A549 (cell line): Measurements from ENCODE around the gene MBLAC1. TPM values are rescaled to one million over a fixed set of nuclear protein-coding genes. Genes with fewer than 3 reads are reported as not detected.

ENCODE experiments used
- ATAC-seq, 2 experiments: fragments of 200-7000 bp in 1 of 2; fragments of >200 bp in 1 of 2; cut with Nextera tagmentation in 1 of 2; cut with Tn5 transposase in 1 of 2; 3 replicates each; pipeline versions ENCODE4 v1.8.0 to v1.9.1; 2018 to 2020; ENCODE audit warnings: mild to moderate bottlenecking in 1 of 2, moderate library complexity in 1 of 2
- CTCF ChIA-PET: fragments of 300-600 bp; sonication (Branson Sonifier 250); formaldehyde crosslinking; extraction: SDS; loops from one replicate; lab custom pipeline; 2021; ENCODE audit warnings: antibody characterized with exemption, inconsistent platforms; lab: Yijun Ruan, JAX
- POLR2A ChIA-PET: fragments of 350-600 bp; formaldehyde crosslinking; extraction: SDS; loops from one replicate; lab custom pipeline; 2021; ENCODE audit warnings: antibody characterized with exemption, inconsistent platforms; lab: Yijun Ruan, JAX
- DNase-seq, 2 experiments: peaks; one replicate each; pipeline versions ENCODE4 v3.0.0 to v3.0.0-alpha.2; 2011 to 2016; ENCODE audit warnings: low read depth in 1 of 2, low spot score in 1 of 2
- FAIRE-seq: peaks from 2 replicates; lab custom pipeline; 2011; peaks lifted over from hg19 to GRCh38; lab: Jason Lieb, UNC
- H3K27ac ChIP-seq, 2 experiments: fragments of >200 bp; sonication (Bioruptor Twin); formaldehyde crosslinking; 3 replicates each; pipeline ENCODE4 v1.5.1; 2016 to 2017
- H3K4me1 ChIP-seq: fragments of >200 bp; sonication (Bioruptor Twin); formaldehyde crosslinking; 3 replicates; pipeline ENCODE4 v1.6.1; 2016
- H3K4me2 ChIP-seq: fragments of >200 bp; sonication (Bioruptor Twin); formaldehyde crosslinking; 3 replicates; pipeline ENCODE4 v1.6.1; 2016
- H3K4me3 ChIP-seq: fragments of >200 bp; sonication (Bioruptor Twin); formaldehyde crosslinking; 3 replicates; pipeline ENCODE4 v1.5.1; 2016
- H3K9me3 ChIP-seq: fragments of >200 bp; sonication (Bioruptor Twin); formaldehyde crosslinking; 3 replicates; pipeline ENCODE4 v1.6.1; 2016
- BHLHE40 ChIP-seq: IDR thresholded peaks from 2 replicates; pipeline ENCODE4 v1.6.1; 2012; ENCODE audit warnings: low read depth, low read length, inconsistent platforms
- CBX2 ChIP-seq: fragments of 200-600 bp; sonication (generic); IDR thresholded peaks from 2 replicates; pipeline ENCODE4 v1.6.1; 2016; ENCODE audit warnings: low read depth, mild to moderate bottlenecking, borderline replicate concordance
- CBX8 ChIP-seq: fragments of 200-600 bp; sonication (generic); IDR thresholded peaks from 2 replicates; pipeline ENCODE4 v1.6.1; 2016
- CEBPB ChIP-seq, 2 experiments: fragments of >200 bp in 1 of 2; sonication (Bioruptor Twin) in 1 of 2; formaldehyde crosslinking in 1 of 2; IDR thresholded peaks; 2 replicates each; pipeline ENCODE4 v1.6.1; 2012 to 2016
- CTCF ChIP-seq: fragments of >200 bp; sonication (Bioruptor Twin); formaldehyde crosslinking; IDR thresholded peaks from 3 replicates; pipeline ENCODE4 v1.5.1; 2016
- E2F6 ChIP-seq: IDR thresholded peaks from 2 replicates; pipeline ENCODE4 v1.6.1; 2012; ENCODE audit warnings: low read depth, borderline replicate concordance
- EHF ChIP-seq: fragments of 250-450 bp; sonication (Bioruptor Pico); IDR thresholded peaks from 2 replicates; pipeline ENCODE4 v1.5.0; 2020; ENCODE audit warnings: mild to moderate bottlenecking
- ELK1 ChIP-seq: fragments of 150-350 bp; IDR thresholded peaks from 2 replicates; pipeline ENCODE4 v1.6.1; 2014; ENCODE audit warnings: low read depth, mild to moderate bottlenecking, low read length
- FOSB ChIP-seq: fragments of 250-450 bp; sonication (Bioruptor Pico); IDR thresholded peaks from 2 replicates; pipeline ENCODE4 v1.5.0; 2020; ENCODE audit warnings: mild to moderate bottlenecking, moderate library complexity
- FOXS1 ChIP-seq: fragments of 250-450 bp; sonication (Bioruptor Pico); IDR thresholded peaks from 2 replicates; pipeline ENCODE4 v1.5.0; 2020; ENCODE audit warnings: mild to moderate bottlenecking, moderate library complexity
- HDAC2 ChIP-seq: fragments of 200-600 bp; sonication (generic); IDR thresholded peaks from 2 replicates; pipeline ENCODE4 v1.6.1; 2016
- HES2 ChIP-seq: fragments of >200 bp; sonication (Bioruptor Twin); formaldehyde crosslinking; IDR thresholded peaks from 2 replicates; pipeline ENCODE4 v1.6.1; 2016
- HOXA7 ChIP-seq: fragments of 250-450 bp; sonication (Bioruptor Pico); IDR thresholded peaks from 2 replicates; pipeline ENCODE4 v1.5.0; 2020; ENCODE audit warnings: mild to moderate bottlenecking, moderate library complexity
- HOXB5 ChIP-seq: fragments of 250-450 bp; sonication (Bioruptor Pico); IDR thresholded peaks from 2 replicates; pipeline ENCODE4 v1.5.0; 2020; ENCODE audit warnings: mild to moderate bottlenecking, moderate library complexity
- JUN ChIP-seq, 2 experiments: fragments of >200 bp; sonication (Bioruptor Twin); formaldehyde crosslinking; IDR thresholded peaks; 2 replicates in 1 of 2; 3 replicates in 1 of 2; pipeline ENCODE4 v1.6.1; 2016 to 2017
- JUNB ChIP-seq: fragments of >200 bp; sonication (Bioruptor Twin); formaldehyde crosslinking; IDR thresholded peaks from 2 replicates; pipeline ENCODE4 v1.6.1; 2016
- KDM1A ChIP-seq: fragments of 200-600 bp; sonication (generic); IDR thresholded peaks from 2 replicates; pipeline ENCODE4 v1.6.1; 2016; ENCODE audit warnings: low read depth, mild to moderate bottlenecking
- MAFK ChIP-seq: fragments of 450-650 bp; IDR thresholded peaks from 2 replicates; pipeline ENCODE4 v1.6.1; 2014; ENCODE audit not compliant: partially characterized antibody
- MAZ ChIP-seq: fragments of 150-350 bp; IDR thresholded peaks from 2 replicates; pipeline ENCODE4 v1.6.1; 2014; ENCODE audit warnings: antibody characterized with exemption, low read depth, low read length, borderline replicate concordance
- NFE2L2 ChIP-seq: fragments of 150-350 bp; conservative IDR thresholded peaks from 2 replicates; pipeline ENCODE4 v1.6.1; 2014; ENCODE audit warnings: low read length
- NPAS2 ChIP-seq: fragments of 250-450 bp; sonication (Bioruptor Pico); IDR thresholded peaks from 2 replicates; pipeline ENCODE4 v1.8.0; 2022; ENCODE audit warnings: mild to moderate bottlenecking, moderate library complexity, borderline replicate concordance
- NR3C1 ChIP-seq: fragments of >200 bp; sonication (Bioruptor Twin); formaldehyde crosslinking; IDR thresholded peaks from 3 replicates; pipeline ENCODE4 v1.6.1; 2017
- POLR2A ChIP-seq: IDR thresholded peaks from 2 replicates; pipeline ENCODE4 v1.6.1; 2012; ENCODE audit warnings: mild to moderate bottlenecking, low read length
- REST ChIP-seq: fragments of 200-600 bp; sonication (generic); IDR thresholded peaks from 2 replicates; pipeline ENCODE4 v1.6.1; 2016; ENCODE audit warnings: antibody characterized with exemption, mild to moderate bottlenecking, moderate library complexity
- RFX5 ChIP-seq: fragments of 450-650 bp; IDR thresholded peaks from 2 replicates; pipeline ENCODE4 v1.7.1; 2014; ENCODE audit warnings: antibody characterized with exemption, mild to moderate bottlenecking, moderate library complexity
- RNF2 ChIP-seq: fragments of 200-600 bp; sonication (generic); IDR thresholded peaks from 2 replicates; pipeline ENCODE4 v1.6.1; 2016; ENCODE audit warnings: low read depth, mild to moderate bottlenecking, antibody characterized with exemption, moderate library complexity, borderline replicate concordance
- SMC3 ChIP-seq: fragments of >200 bp; sonication (Bioruptor Twin); formaldehyde crosslinking; IDR thresholded peaks from 3 replicates; pipeline ENCODE4 v1.6.1; 2018; ENCODE audit warnings: inconsistent platforms
- SREBF2 ChIP-seq: fragments of 450-650 bp; IDR thresholded peaks from 2 replicates; pipeline ENCODE4 v1.6.1; 2014; ENCODE audit warnings: mild to moderate bottlenecking, moderate library complexity
- TP53 ChIP-seq: fragments of 250-450 bp; sonication (Bioruptor Pico); IDR thresholded peaks from 2 replicates; pipeline ENCODE4 v1.5.0; 2021; ENCODE audit warnings: mild to moderate bottlenecking, moderate library complexity
- ZFP36 ChIP-seq: fragments of 450-650 bp; IDR thresholded peaks from 2 replicates; pipeline ENCODE4 v1.6.1; 2014; ENCODE audit warnings: borderline replicate concordance; ENCODE audit not compliant: partially characterized antibody
- WGBS: methylation state at CpG from one replicate; pipeline ENCODE4 v1.1.6; 2017; ENCODE audit errors: missing lambda C conversion rate; 5-methylcytosine and 5-hydroxymethylcytosine counted together
- polyA plus RNA-seq, 4 experiments: library from polyadenylated mRNA; depleted of rRNA in 3 of 4; stranded (reverse); fragments of >200 nt; fragmentation: RNase III in 1 of 4; extraction: RNeasy Plus Mini Kit Qiagen cat#74134 plus additional on column Dnase treatment in 1 of 4; gene quantifications; 2 replicates in 3 of 4; 3 replicates in 1 of 4; pipeline ENCODE4 v1.2.3, GENCODE V29; 2011 to 2017

Gene MBLAC1
- polyA plus RNA-seq, 2 of the 4 experiments (the other 2 are of a cell fraction), result 0.63 to 2.6 TPM

GRCh38 chr7:100171087-100171681, 44.4 kb downstream of the MBLAC1 start:
- ATAC-seq (peak; percentile 20 to 57; a peak in 4 of 6 replicates), DNase-seq (no peak), FAIRE-seq (no peak)
- ChIA-PET CTCF (interaction anchor here (1.2 to 1.6 kb wide), 2 partner anchors 12 to 31 kb away, joined by 3 to 4 read pairs; partner anchors contain the start of gene TRAPPC14), POLR2A (no interaction called here)
- Histone ChIP-seq H3K4me1 (no peaks in the 10 kb centered on the region; the same call in 2 of the 3 replicates), H3K9me3 (no peaks in the 10 kb centered on the region), H3K27ac (peak overlapping the region in 1 of 2 experiments; percentile 68; a peak in 4 of 6 replicates), H3K4me2 (peak overlapping the region; percentile 87), H3K4me3 (peak overlapping the region; percentile 40)
- WGBS, result 9% methylated on average over 19 of the region's 61 CpGs
- TF ChIP-seq HDAC2 (no peak), RFX5 (no peak), FOSB (CRISPR knock-in tag) (no peak), CTCF (no peak), JUN (IDR thresholded peaks at IDR 0.05) (no peak), MAFK (no peak), HES2 (no peak), KDM1A (no peak), ZFP36 (no peak), NPAS2 (no peak), SREBF2 (no peak), BHLHE40 (no peak), MAZ (no peak), CEBPB (IDR thresholded peaks at IDR 0.05) (no peak), TP53 (no peak), POLR2A (no peak), HOXB5 (no peak), NR3C1 (no peak), SMC3 (no peak), JUNB (no peak)

GRCh38 chr7:100171840-100172239, 45.1 kb downstream of the MBLAC1 start:
- WGBS, result 69% methylated on average over 22 of the region's 22 CpGs
- DNase-seq (no peak), ATAC-seq (peak in 1 of 2 experiments; percentile 14; a peak in 2 of 6 replicates), FAIRE-seq (no peak)
- H3K27ac ChIP-seq, result peak overlapping the region in 1 of 2 experiments; percentile 68; a peak in 3 of 6 replicates
- CTCF ChIA-PET, result interaction anchor here (0.7 to 2.2 kb wide), 5 partner anchors 12 to 39 kb away, joined by 3 to 8 read pairs (median 3); partner anchors contain the start of gene TRAPPC14
- H3K4me1 ChIP-seq, result peaks cover 4% of the 10 kb centered on the region; the same call in 2 of the 3 replicates
- H3K4me3 ChIP-seq, result peak overlapping the region; percentile 40
- H3K9me3 ChIP-seq, result no peaks in the 10 kb centered on the region
- no peak for TF ChIP-seq E2F6
- TF ChIP-seq FOXS1 (CRISPR knock-in tag), result no peak
- TF ChIP-seq REST, result no peak
- TF ChIP-seq NFE2L2, result no peak
- no peak for TF ChIP-seq HDAC2
- TF ChIP-seq CBX8, result no peak
- TF ChIP-seq EHF (CRISPR knock-in tag), result no peak
- TF ChIP-seq CBX2, result no peak
- TF ChIP-seq RNF2, result no peak
- no peak for TF ChIP-seq ELK1
- no peak for TF ChIP-seq BHLHE40
- no peak for TF ChIP-seq HOXA7
- H3K4me2 ChIP-seq, result peak overlapping the region; percentile 87
- POLR2A ChIA-PET, result no interaction called here
